ENCODE data around the gene NPR2.
A peak's percentile ranks its signal among the peaks of the same experiment; 100 is the strongest.

Gene NPR2

DNA sequence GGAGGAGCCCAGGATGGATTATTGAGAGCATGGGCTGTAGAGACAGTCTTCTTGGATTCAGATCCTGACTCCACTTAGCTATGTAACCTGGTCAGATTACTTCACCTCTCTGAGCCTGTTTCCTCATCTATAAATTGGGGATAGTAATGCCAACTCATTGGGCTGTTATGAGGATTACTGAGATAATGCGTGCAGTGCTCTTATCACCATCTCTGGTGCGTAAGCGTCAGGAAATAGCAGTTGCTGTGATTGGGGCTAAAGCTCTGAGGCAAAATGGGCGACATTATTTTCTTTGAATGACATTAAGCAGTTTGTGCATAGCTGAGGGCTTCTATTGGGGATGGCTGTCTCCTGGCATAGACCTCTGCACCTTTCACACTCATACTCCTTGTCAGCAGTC is 36.3 kb upstream of the NPR2 start:
- peaks cover 30% of the 10 kb centered on the region for H3K36me3 ChIP-seq (ENCODE audit: control insufficient read depth, insufficient read depth, low read length)
- no peak overlapping the region for H3K9ac ChIP-seq (ENCODE audit: low read length)
- no peaks in the 10 kb centered on the region for H3K27me3 ChIP-seq (ENCODE audit: control insufficient read depth, insufficient read depth, low read length)
- no peak overlapping the region for H3K27ac ChIP-seq (ENCODE audit: low read depth, low read length)
- H3K4me3 ChIP-seq (ENCODE audit: low read length): no peak overlapping the region
- H3K4me1 ChIP-seq (ENCODE audit: control insufficient read depth, insufficient read depth, low read length): peaks cover 3% of the 10 kb centered on the region

GRCh38 chr9:35756275-35757225 is 34.8 kb upstream of the NPR2 start:
- H3K4me1 ChIP-seq (ENCODE audit: control insufficient read depth, insufficient read depth, low read length): peaks cover 3% of the 10 kb centered on the region
- peak overlapping the region; percentile 80 for H3K4me3 ChIP-seq (ENCODE audit: low read length)
- H3K9ac ChIP-seq (ENCODE audit: low read length): peak overlapping the region; percentile 82
- peaks cover 23% of the 10 kb centered on the region for H3K36me3 ChIP-seq (ENCODE audit: control insufficient read depth, insufficient read depth, low read length)
- no peaks in the 10 kb centered on the region for H3K27me3 ChIP-seq (ENCODE audit: control insufficient read depth, insufficient read depth, low read length)
- peak overlapping the region; percentile 67 for H3K27ac ChIP-seq (ENCODE audit: low read depth, low read length)

DNA sequence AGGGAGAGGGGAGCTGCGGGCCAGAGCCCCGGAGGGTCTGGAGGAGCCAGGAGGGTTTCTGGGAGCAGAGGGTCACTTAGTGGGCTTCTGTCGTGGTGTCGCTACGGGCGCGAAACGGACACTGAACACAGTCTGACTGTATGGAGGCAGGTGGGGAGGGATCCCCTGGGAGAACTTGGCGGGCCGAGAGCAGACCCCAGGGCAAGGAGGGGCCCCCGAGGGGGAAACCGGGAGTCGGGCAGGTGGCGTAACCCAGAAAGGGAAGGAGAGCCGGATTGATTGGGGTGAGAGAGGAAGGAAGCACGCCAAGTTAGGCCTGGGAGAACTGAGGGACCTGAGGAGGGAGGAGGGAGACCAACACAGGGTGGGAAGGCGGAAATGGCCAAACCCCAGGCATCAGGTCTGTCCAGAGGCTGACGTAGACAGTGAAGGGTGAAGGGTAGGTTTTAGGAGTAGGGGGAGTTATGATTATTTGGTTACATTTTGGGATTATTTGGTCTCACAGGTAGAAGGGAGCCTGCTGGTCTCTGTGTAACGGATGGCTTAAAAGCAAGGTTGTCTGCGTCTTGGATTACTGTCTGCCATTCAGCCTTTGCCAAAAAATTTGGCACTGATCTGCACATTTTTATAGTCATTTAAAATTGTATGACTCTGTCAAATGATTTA is 34.0 kb upstream of the NPR2 start:
- Histone ChIP-seq H3K4me1 (ENCODE audit: control insufficient read depth, insufficient read depth, low read length) (peaks cover 3% of the 10 kb centered on the region), H3K36me3 (ENCODE audit: control insufficient read depth, insufficient read depth, low read length) (peaks cover 15% of the 10 kb centered on the region), H3K4me3 (ENCODE audit: low read length) (peak overlapping the region; percentile 80), H3K27me3 (ENCODE audit: control insufficient read depth, insufficient read depth, low read length) (no peaks in the 10 kb centered on the region), H3K9ac (ENCODE audit: low read length) (peak overlapping the region; percentile 82), H3K27ac (ENCODE audit: low read depth, low read length) (peak overlapping the region; percentile 67)

DNA sequence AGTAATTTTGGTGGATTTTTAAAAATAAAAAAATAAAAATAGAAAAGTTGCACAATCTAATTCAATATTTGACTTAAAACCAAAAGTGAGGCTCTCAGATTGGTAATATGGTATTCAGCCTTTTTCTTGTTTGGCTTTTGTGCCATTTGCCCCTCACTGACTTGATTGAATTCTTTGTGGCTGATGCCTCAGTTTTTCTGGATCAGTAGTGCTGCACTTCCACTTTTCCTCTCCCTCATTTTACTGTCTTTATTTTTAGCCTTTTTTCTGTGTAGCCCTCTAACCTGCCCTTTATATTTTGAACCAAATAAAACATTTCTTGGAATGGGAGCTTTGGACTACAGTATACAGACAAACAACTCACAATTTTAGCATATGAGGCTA is 33.5 kb upstream of the NPR2 start:
- no peak overlapping the region for H3K27ac ChIP-seq (ENCODE audit: low read depth, low read length)
- H3K36me3 ChIP-seq (ENCODE audit: control insufficient read depth, insufficient read depth, low read length): peaks cover 11% of the 10 kb centered on the region
- H3K4me1 ChIP-seq (ENCODE audit: control insufficient read depth, insufficient read depth, low read length): peaks cover 3% of the 10 kb centered on the region
- H3K27me3 ChIP-seq (ENCODE audit: control insufficient read depth, insufficient read depth, low read length): no peaks in the 10 kb centered on the region
- H3K9ac ChIP-seq (ENCODE audit: low read length): no peak overlapping the region
- H3K4me3 ChIP-seq (ENCODE audit: low read length): no peak overlapping the region

DNA sequence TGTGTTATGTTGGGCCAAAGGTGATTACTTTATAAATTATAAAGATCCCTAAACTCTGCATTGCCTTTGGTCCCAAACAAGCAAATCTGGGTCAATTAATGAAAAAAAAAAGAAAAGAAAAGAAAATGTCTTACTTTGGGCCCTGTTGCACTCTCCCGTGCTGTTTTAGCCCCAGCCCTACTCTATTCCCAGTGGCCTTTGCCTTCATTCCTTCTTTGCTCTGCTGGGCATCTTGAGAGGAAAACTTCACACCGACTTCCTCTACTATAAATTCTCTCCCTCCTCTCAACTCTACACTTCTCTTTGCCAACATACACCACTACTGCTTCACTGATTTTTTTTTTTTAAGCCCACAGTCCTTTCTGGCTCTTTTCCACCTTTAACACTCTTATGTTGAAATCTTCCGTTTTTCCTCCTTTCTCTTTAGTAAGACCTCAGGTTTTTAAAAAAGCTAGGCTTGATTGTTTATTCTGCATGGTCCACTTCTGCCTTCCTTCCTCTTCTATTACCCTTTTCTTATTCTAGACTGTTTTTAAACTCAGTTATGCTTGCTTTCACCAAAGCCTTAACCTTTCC is 32.8 kb upstream of the NPR2 start:
- Histone ChIP-seq H3K4me3 (ENCODE audit: low read length) (no peak overlapping the region), H3K9ac (ENCODE audit: low read length) (no peak overlapping the region), H3K27me3 (ENCODE audit: control insufficient read depth, insufficient read depth, low read length) (no peaks in the 10 kb centered on the region), H3K27ac (ENCODE audit: low read depth, low read length) (no peak overlapping the region), H3K4me1 (ENCODE audit: control insufficient read depth, insufficient read depth, low read length) (peaks cover 3% of the 10 kb centered on the region), H3K36me3 (ENCODE audit: control insufficient read depth, insufficient read depth, low read length) (peaks cover 5% of the 10 kb centered on the region)

DNA sequence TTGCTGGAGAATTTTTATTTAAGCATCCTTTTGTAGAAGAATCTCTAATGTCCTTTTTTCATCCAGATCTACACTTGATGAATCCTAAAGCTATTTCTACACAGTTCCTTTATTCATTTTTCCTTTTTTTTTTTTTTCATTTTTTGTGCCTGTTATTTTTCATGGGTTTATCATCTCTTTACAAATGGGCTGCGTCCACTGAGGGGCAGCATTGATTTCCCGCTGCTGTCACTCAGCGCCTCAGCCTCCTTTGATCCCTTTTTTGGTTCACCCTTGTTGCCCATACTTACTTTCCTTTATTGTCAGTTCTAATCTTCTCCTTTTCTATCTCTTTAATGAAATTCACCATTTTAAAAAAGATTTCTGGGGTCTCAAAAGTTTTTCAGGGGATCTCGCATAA is 31.6 kb upstream of the NPR2 start:
- no peak overlapping the region for H3K4me3 ChIP-seq (ENCODE audit: low read length)
- no peak overlapping the region for H3K27ac ChIP-seq (ENCODE audit: low read depth, low read length)
- peaks cover 3% of the 10 kb centered on the region for H3K4me1 ChIP-seq (ENCODE audit: control insufficient read depth, insufficient read depth, low read length)
- no peaks in the 10 kb centered on the region for H3K36me3 ChIP-seq (ENCODE audit: control insufficient read depth, insufficient read depth, low read length)
- H3K27me3 ChIP-seq (ENCODE audit: control insufficient read depth, insufficient read depth, low read length): no peaks in the 10 kb centered on the region
- H3K9ac ChIP-seq (ENCODE audit: low read length): no peak overlapping the region

DNA sequence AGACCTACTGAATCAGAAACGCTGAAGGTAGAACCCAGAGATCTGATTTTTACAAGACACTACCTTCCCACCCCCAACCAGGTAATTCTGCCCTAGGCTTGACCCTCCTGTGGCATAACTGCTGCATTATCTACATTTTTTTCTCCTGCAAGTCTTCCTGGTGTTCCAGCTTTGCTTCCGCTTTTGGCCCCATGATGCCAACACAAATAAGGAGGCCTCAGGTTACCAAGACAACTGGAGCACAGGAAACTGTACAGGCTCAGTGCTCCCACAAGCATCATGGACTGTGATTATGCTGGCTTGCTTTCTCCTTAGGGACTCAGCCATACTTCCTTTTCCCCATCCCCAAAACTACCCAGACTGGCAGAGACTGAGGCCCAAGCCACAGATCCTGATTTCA is 30.7 kb upstream of the NPR2 start:
- H3K4me1 ChIP-seq (ENCODE audit: control insufficient read depth, insufficient read depth, low read length): peaks cover 3% of the 10 kb centered on the region
- H3K27me3 ChIP-seq (ENCODE audit: control insufficient read depth, insufficient read depth, low read length): no peaks in the 10 kb centered on the region
- H3K9ac ChIP-seq (ENCODE audit: low read length): no peak overlapping the region
- no peak overlapping the region for H3K27ac ChIP-seq (ENCODE audit: low read depth, low read length)
- H3K36me3 ChIP-seq (ENCODE audit: control insufficient read depth, insufficient read depth, low read length): no peaks in the 10 kb centered on the region
- H3K4me3 ChIP-seq (ENCODE audit: low read length): no peak overlapping the region

GRCh38 chr9:35763181-35763580 is 28.2 kb upstream of the NPR2 start:
- H3K9ac ChIP-seq (ENCODE audit: low read length): no peak overlapping the region
- H3K27me3 ChIP-seq (ENCODE audit: control insufficient read depth, insufficient read depth, low read length): no peaks in the 10 kb centered on the region
- no peaks in the 10 kb centered on the region for H3K4me1 ChIP-seq (ENCODE audit: control insufficient read depth, insufficient read depth, low read length)
- H3K27ac ChIP-seq (ENCODE audit: low read depth, low read length): no peak overlapping the region
- H3K4me3 ChIP-seq (ENCODE audit: low read length): no peak overlapping the region
- H3K36me3 ChIP-seq (ENCODE audit: control insufficient read depth, insufficient read depth, low read length): no peaks in the 10 kb centered on the region

GRCh38 chr9:35763803-35764202 is 27.6 kb upstream of the NPR2 start:
- Histone ChIP-seq H3K4me1 (ENCODE audit: control insufficient read depth, insufficient read depth, low read length) (no peaks in the 10 kb centered on the region), H3K4me3 (ENCODE audit: low read length) (no peak overlapping the region), H3K27ac (ENCODE audit: low read depth, low read length) (no peak overlapping the region), H3K27me3 (ENCODE audit: control insufficient read depth, insufficient read depth, low read length) (no peaks in the 10 kb centered on the region), H3K36me3 (ENCODE audit: control insufficient read depth, insufficient read depth, low read length) (no peaks in the 10 kb centered on the region), H3K9ac (ENCODE audit: low read length) (no peak overlapping the region)

DNA sequence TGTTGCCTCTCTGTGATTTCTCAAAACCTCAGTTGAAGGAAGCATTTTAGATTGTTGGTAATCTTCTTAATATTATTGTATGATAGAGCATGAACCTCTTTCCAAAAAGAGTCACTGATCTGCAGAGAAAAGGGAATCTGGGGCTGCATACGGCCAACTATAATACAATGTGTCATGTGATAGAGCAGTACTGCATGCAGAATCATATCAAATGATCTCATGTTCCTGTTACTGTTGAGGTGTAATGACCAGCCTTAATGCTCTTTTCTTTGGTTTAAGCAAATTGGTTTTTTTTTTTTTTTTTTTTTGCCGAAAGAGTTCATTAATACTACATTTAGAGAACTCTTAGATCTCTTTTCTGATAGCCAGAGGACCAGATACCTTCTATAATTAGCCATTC is 24.4 kb upstream of the NPR2 start:
- Histone ChIP-seq H3K9ac (ENCODE audit: low read length) (no peak overlapping the region), H3K4me3 (ENCODE audit: low read length) (no peak overlapping the region), H3K27ac (ENCODE audit: low read depth, low read length) (no peak overlapping the region), H3K36me3 (ENCODE audit: control insufficient read depth, insufficient read depth, low read length) (no peaks in the 10 kb centered on the region), H3K4me1 (ENCODE audit: control insufficient read depth, insufficient read depth, low read length) (no peaks in the 10 kb centered on the region), H3K27me3 (ENCODE audit: control insufficient read depth, insufficient read depth, low read length) (no peaks in the 10 kb centered on the region)

- Histone ChIP-seq H3K4me3 (ENCODE audit: low read length) (no peak overlapping the region), H3K27me3 (ENCODE audit: control insufficient read depth, insufficient read depth, low read length) (no peaks in the 10 kb centered on the region), H3K4me1 (ENCODE audit: control insufficient read depth, insufficient read depth, low read length) (no peaks in the 10 kb centered on the region), H3K27ac (ENCODE audit: low read depth, low read length) (no peak overlapping the region), H3K36me3 (ENCODE audit: control insufficient read depth, insufficient read depth, low read length) (no peaks in the 10 kb centered on the region), H3K9ac (ENCODE audit: low read length) (no peak overlapping the region)
Measured at GRCh38 chr9:35767458-35767857, 23.9 kb upstream of the NPR2 start.

DNA sequence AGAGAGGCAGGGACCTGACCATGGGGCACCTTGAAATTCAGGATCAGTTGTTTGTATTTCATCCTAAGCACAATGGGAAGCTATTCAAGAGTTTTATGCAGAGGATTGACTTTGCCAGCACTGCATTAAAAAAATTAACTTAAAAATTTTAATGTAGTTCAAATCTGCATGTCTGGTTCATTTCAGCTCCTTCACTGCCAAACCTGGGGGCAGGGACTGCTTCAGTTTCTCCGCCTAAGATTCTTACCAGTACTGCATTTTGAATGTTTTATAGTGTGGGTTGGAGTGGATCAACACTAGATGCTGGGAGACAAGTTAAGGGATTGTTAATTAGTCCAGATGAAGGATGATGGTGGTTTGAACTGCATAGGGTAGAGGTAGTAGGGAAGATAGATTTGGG is 21.6 kb upstream of the NPR2 start:
- H3K4me1 ChIP-seq (ENCODE audit: control insufficient read depth, insufficient read depth, low read length): no peaks in the 10 kb centered on the region
- H3K27me3 ChIP-seq (ENCODE audit: control insufficient read depth, insufficient read depth, low read length): no peaks in the 10 kb centered on the region
- H3K4me3 ChIP-seq (ENCODE audit: low read length): no peak overlapping the region
- no peaks in the 10 kb centered on the region for H3K36me3 ChIP-seq (ENCODE audit: control insufficient read depth, insufficient read depth, low read length)
- H3K27ac ChIP-seq (ENCODE audit: low read depth, low read length): no peak overlapping the region
- no peak overlapping the region for H3K9ac ChIP-seq (ENCODE audit: low read length)
